HepG2 (cell line): ENCODE data around the gene SLC25A46. TPM values are rescaled to one million over a fixed set of nuclear protein-coding genes. Genes with fewer than 3 reads are reported as not detected.

Experiments
- AKNA ChIP-seq: sonication (generic); formaldehyde crosslinking; IDR thresholded peaks from 2 replicates; pipeline ENCODE4 v1.4.0; 2020; ENCODE audit warnings: missing genetic modification reagents, borderline replicate concordance
- ARID3A ChIP-seq: IDR thresholded peaks from 2 replicates; pipeline ENCODE4 v1.6.1; 2012; ENCODE audit warnings: low read depth, low read length, improper control_type of control experiment
- ARID5B ChIP-seq: IDR thresholded peaks from 2 replicates; pipeline ENCODE4 v1.4.0; 2020; ENCODE audit warnings: mild to moderate bottlenecking, missing genetic modification reagents
- CREB3 ChIP-seq: sonication (generic); formaldehyde crosslinking; IDR thresholded peaks from 2 replicates; pipeline ENCODE4 v1.5.0; 2020; ENCODE audit warnings: missing genetic modification reagents
- MED13 ChIP-seq: sonication (generic); formaldehyde crosslinking; IDR thresholded peaks from 2 replicates; pipeline ENCODE4 v1.5.0; 2020; ENCODE audit warnings: missing genetic modification reagents
- MLLT10 ChIP-seq: sonication (generic); formaldehyde crosslinking; IDR thresholded peaks from 2 replicates; pipeline ENCODE4 v1.4.0; 2020; ENCODE audit warnings: missing genetic modification reagents
- NCOA2 ChIP-seq: sonication (generic); formaldehyde crosslinking; IDR thresholded peaks from 2 replicates; pipeline ENCODE4 v1.8.0; 2022; ENCODE audit warnings: inconsistent platforms
- XRCC5 ChIP-seq: fragments of 200-400 bp; formaldehyde crosslinking; optimal IDR thresholded peaks from 2 replicates; pipeline ENCODE3; 2017; ENCODE audit warnings: mild to moderate bottlenecking, low read length
- YY1 ChIP-seq: IDR thresholded peaks from 2 replicates; pipeline ENCODE4 v1.6.1; 2011; ENCODE audit warnings: low read length, low read depth, moderate library complexity, mild to moderate bottlenecking; ENCODE audit not compliant: insufficient read depth, insufficient replicate concordance
- ZNF484 ChIP-seq: sonication (generic); formaldehyde crosslinking; IDR thresholded peaks from 2 replicates; pipeline ENCODE4 v1.5.1; 2020; ENCODE audit warnings: mild to moderate bottlenecking, low read depth, missing genetic modification reagents, borderline replicate concordance
- ZNF598 ChIP-seq: sonication (generic); formaldehyde crosslinking; IDR thresholded peaks from 2 replicates; pipeline ENCODE4 v1.5.1; 2020; ENCODE audit warnings: mild to moderate bottlenecking, missing genetic modification reagents, borderline replicate concordance
- ZSCAN22 ChIP-seq: sonication (generic); formaldehyde crosslinking; IDR thresholded peaks from 2 replicates; pipeline ENCODE4 v1.4.0; 2020; ENCODE audit warnings: mild to moderate bottlenecking, missing genetic modification reagents
- ZSCAN9 ChIP-seq: IDR thresholded peaks from 2 replicates; pipeline ENCODE4 v1.6.1; 2016; ENCODE audit warnings: borderline replicate concordance
- ZUFSP ChIP-seq: sonication (generic); formaldehyde crosslinking; IDR thresholded peaks from 2 replicates; pipeline ENCODE4 v1.9.0; 2021; ENCODE audit warnings: missing genetic modification reagents, mild to moderate bottlenecking, borderline replicate concordance
- polyA plus RNA-seq, 8 experiments: library from polyadenylated mRNA; depleted of rRNA in 3 of 8; stranded (reverse) in 7 of 8; unstranded in 1 of 8; fragments of >200 nt; fragmentation: Illumina TruSeq in 4 of 8; extraction: Trizol in 4 of 8; gene quantifications; 2 replicates each; pipeline versions ENCODE4 v1.2.1 to v1.2.3, GENCODE V29; 2011 to 2016; ENCODE audit warnings: low read depth in 4 of 8, missing spikeins in 1 of 8, mixed read lengths in 1 of 8; ENCODE audit not compliant: insufficient read depth in 1 of 8
- total RNA-seq, 5 experiments: library from RNA; depleted of rRNA; stranded (reverse); fragments of >200 nt; fragmentation: Illumina TruSeq; extraction: Trizol; gene quantifications; 2 replicates each; pipeline ENCODE4 v1.2.3, GENCODE V29; 2016; ENCODE audit warnings: low read depth in 1 of 5

Gene SLC25A46
- total and polyA plus RNA-seq, 2 of the 13 experiments (the other 11 are each of a cell fraction or from before 2014, with no cell fraction given): 14.2 to 34.6 TPM

- no peak for TF ChIP-seq AKNA (CRISPR knock-in tag)
- 0 out of 2 replicates have a peak, but pooled peaks have one; percentile 65 for TF ChIP-seq ZNF598 (CRISPR knock-in tag)
- no peak for TF ChIP-seq ZSCAN9 (CRISPR knock-in tag)
- TF ChIP-seq MLLT10 (CRISPR knock-in tag): no peak
- TF ChIP-seq XRCC5: no peak
- no peak for TF ChIP-seq ZUFSP (CRISPR knock-in tag)
- TF ChIP-seq NCOA2: no peak; the same call in 1 of the 2 replicates
- no peak for TF ChIP-seq MED13 (CRISPR knock-in tag)
- TF ChIP-seq ZSCAN22: no peak
- TF ChIP-seq ARID5B: peak; percentile 57
- TF ChIP-seq ARID3A: no peak
- no peak for TF ChIP-seq CREB3 (CRISPR knock-in tag)
- peak; percentile 84 for TF ChIP-seq YY1
- no peak for TF ChIP-seq ZNF484 (CRISPR knock-in tag)
These were observed at the start of gene SLC25A46 (continued) for GRCh38 chr5:110738812-110739651.
